OCI-LY7 (cell line): ENCODE data around the gene PAK5. TPM values are rescaled to one million over a fixed set of nuclear protein-coding genes. Genes with fewer than 3 reads are reported as not detected.

Experiments used
- BruUV-seq: library from RNA; stranded (reverse); fragments of 400-500 nt; replicated peaks from 2 replicates; lab custom pipeline; 2021; lab: Mats Ljungman, UMichigan
- CTCF ChIA-PET: fragments of 300-600 bp; sonication (Branson Sonifier 250); formaldehyde crosslinking; loops from one replicate; lab custom pipeline; 2022; ENCODE audit warnings: antibody characterized with exemption; ENCODE audit not compliant: unreplicated experiment; lab: Charles Lee
- POLR2A ChIA-PET: fragments of 300-600 bp; sonication (Branson Sonifier 250); formaldehyde crosslinking; loops from one replicate; lab custom pipeline; 2022; ENCODE audit warnings: antibody characterized with exemption; lab: Charles Lee
- DNase-seq: peaks from one replicate; pipeline ENCODE4 v3.0.0-alpha.2; 2015; ENCODE audit warnings: low spot score
- H2AFZ ChIP-seq: fragments of 200-600 bp; sonication (generic), shearing (Covaris generic); 2 replicates; pipeline ENCODE4 v1.6.1; 2014; ENCODE audit warnings: mild to moderate bottlenecking, antibody characterized with exemption, low read length, moderate library complexity
- H3K27ac ChIP-seq: fragments of 200-600 bp; sonication (generic); 2 replicates; pipeline ENCODE4 v1.5.1; 2014; ENCODE audit warnings: mixed run types, low read depth, mild to moderate bottlenecking, moderate library complexity, low read length, inconsistent platforms; ENCODE audit not compliant: poor library complexity, severe bottlenecking
- H3K36me3 ChIP-seq: fragments of 200-600 bp; sonication (generic); 2 replicates; pipeline ENCODE4 v1.6.1; 2014; ENCODE audit warnings: mild to moderate bottlenecking, antibody characterized with exemption, low read length, moderate library complexity, mixed read lengths; ENCODE audit not compliant: insufficient read depth
- H3K4me1 ChIP-seq: fragments of 200-600 bp; sonication (generic); 2 replicates; pipeline ENCODE4 v1.5.1; 2014; ENCODE audit warnings: mild to moderate bottlenecking, low read length; ENCODE audit not compliant: insufficient read depth, poor library complexity, severe bottlenecking
- H3K4me2 ChIP-seq: fragments of 200-600 bp; sonication (generic); 2 replicates; pipeline ENCODE4 v1.6.1; 2014; ENCODE audit warnings: mild to moderate bottlenecking, low read length
- H3K4me3 ChIP-seq: fragments of 200-600 bp; sonication (generic); 2 replicates; pipeline ENCODE4 v1.5.1; 2014; ENCODE audit warnings: mild to moderate bottlenecking, low read depth, low read length; ENCODE audit not compliant: poor library complexity, severe bottlenecking
- H3K79me2 ChIP-seq: fragments of 200-600 bp; sonication (generic); 2 replicates; pipeline ENCODE4 v1.6.1; 2016; ENCODE audit warnings: low read depth, mild to moderate bottlenecking, low read length, moderate library complexity, mixed read lengths; ENCODE audit not compliant: insufficient read depth
- H3K9me2 ChIP-seq: fragments of 200-600 bp; sonication (generic); 2 replicates; pipeline ENCODE4 v1.6.1; 2016; ENCODE audit warnings: mild to moderate bottlenecking, low read length, mixed read lengths; ENCODE audit not compliant: insufficient read depth
- H3K9me3 ChIP-seq: fragments of 200-600 bp; sonication (generic); 2 replicates; pipeline ENCODE4 v1.6.1; 2014; ENCODE audit warnings: mild to moderate bottlenecking, mixed run types, low read length, mixed read lengths
- H4K20me1 ChIP-seq: fragments of 200-600 bp; sonication (generic); 2 replicates; pipeline ENCODE4 v1.6.1; 2014; ENCODE audit warnings: mild to moderate bottlenecking, antibody characterized with exemption, low read length, moderate library complexity, mixed read lengths; ENCODE audit not compliant: insufficient read depth
- CTCF ChIP-seq: fragments of 200-600 bp; sonication (generic); conservative IDR thresholded peaks from 2 replicates; pipeline ENCODE4 v1.5.1; 2014; ENCODE audit warnings: mild to moderate bottlenecking, antibody characterized with exemption, low read length, moderate library complexity, mixed read lengths
- EZH2phosphoT487 ChIP-seq: fragments of 200-600 bp; sonication (generic); IDR thresholded peaks from 2 replicates; pipeline ENCODE4 v1.6.1; 2018; ENCODE audit warnings: low read depth, borderline replicate concordance, mild to moderate bottlenecking, mixed run types, antibody characterized with exemption, low read length, moderate library complexity, mixed read lengths
- intact Hi-C: fragments of 100-400 bp; cut with micrococcal nuclease; formaldehyde crosslinking; loops from one replicate; pipeline ENCODE4 v1.10.0; 2022; ENCODE audit not compliant: unreplicated experiment
- total RNA-seq, 2 experiments: library from RNA; depleted of rRNA in 1 of 2; stranded (reverse); fragments of >200 nt in 1 of 2; shearing (Covaris generic) in 1 of 2; gene quantifications; 2 replicates each; pipeline ENCODE4 v1.2.3, GENCODE V29; 2014 to 2022

The PAK5 gene
- total RNA-seq, 2 experiments from 2014 or later, result not detected

GRCh38 chr20:9686001-9686400 is 152.9 kb downstream of the PAK5 start:
- intact Hi-C loops, result no loop called here
- Histone ChIP-seq H3K4me2 (no peak overlapping the region), H3K79me2 (no peaks in the 10 kb centered on the region), H3K36me3 (no peaks in the 10 kb centered on the region), H3K4me3 (no peak overlapping the region), H3K4me1 (no peaks in the 10 kb centered on the region), H3K27ac (no peak overlapping the region), H3K9me3 (no peaks in the 10 kb centered on the region), H4K20me1 (no peaks in the 10 kb centered on the region), H2AFZ (no peak overlapping the region), H3K9me2 (no peaks in the 10 kb centered on the region)
- ChIA-PET POLR2A (no interaction called here), CTCF (no interaction called here)
- BruUV-seq, result no TSS peak
- no peak for DNase-seq
- TF ChIP-seq CTCF, result no peak
- no peak for TF ChIP-seq EZH2phosphoT487

- no TSS peak for BruUV-seq
- intact Hi-C loops, result no loop called here
Observed at GRCh38 chr20:9685011-9685410, 153.9 kb downstream of the PAK5 start.

More at GRCh38 chr20:9685011-9685410, 153.9 kb downstream of the PAK5 start:
- ChIA-PET CTCF (no interaction called here), POLR2A (no interaction called here)
- Histone ChIP-seq H2AFZ (no peak overlapping the region), H3K4me3 (no peak overlapping the region), H3K9me3 (no peaks in the 10 kb centered on the region), H3K27ac (no peak overlapping the region), H3K4me1 (no peaks in the 10 kb centered on the region), H3K36me3 (no peaks in the 10 kb centered on the region), H3K79me2 (no peaks in the 10 kb centered on the region), H3K9me2 (no peaks in the 10 kb centered on the region), H3K4me2 (no peak overlapping the region), H4K20me1 (no peaks in the 10 kb centered on the region)
- no peak for DNase-seq
- no peak for TF ChIP-seq CTCF
- TF ChIP-seq EZH2phosphoT487, result no peak
